Right renal pelvis (tissue), 4 donors: Measurements from ENCODE around the gene OR10A6. TPM values are rescaled to one million over a fixed set of nuclear protein-coding genes. Genes with fewer than 3 reads are reported as not detected.

Experiments
- DNase-seq, 4 donors: peaks; one replicate each; pipeline ENCODE4 v3.0.0-alpha.2; 2013; ENCODE audit warnings: low read depth in 4 of 4, low spot score in 3 of 4, missing footprints in 1 of 4
- polyA plus RNA-seq, 4 donors: library from polyadenylated mRNA; unstranded; fragments of 120-200 nt; gene quantifications; one replicate each; pipeline ENCODE4 v1.2.1, GENCODE V29; 2013; ENCODE audit not compliant: insufficient read length in 4 of 4

OR10A6 gene, protein sequence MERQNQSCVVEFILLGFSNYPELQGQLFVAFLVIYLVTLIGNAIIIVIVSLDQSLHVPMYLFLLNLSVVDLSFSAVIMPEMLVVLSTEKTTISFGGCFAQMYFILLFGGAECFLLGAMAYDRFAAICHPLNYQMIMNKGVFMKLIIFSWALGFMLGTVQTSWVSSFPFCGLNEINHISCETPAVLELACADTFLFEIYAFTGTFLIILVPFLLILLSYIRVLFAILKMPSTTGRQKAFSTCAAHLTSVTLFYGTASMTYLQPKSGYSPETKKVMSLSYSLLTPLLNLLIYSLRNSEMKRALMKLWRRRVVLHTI
- under 1 TPM in 1 of 4 donors, not detected in 3; 0.03 TPM for polyA plus RNA-seq

DNA sequence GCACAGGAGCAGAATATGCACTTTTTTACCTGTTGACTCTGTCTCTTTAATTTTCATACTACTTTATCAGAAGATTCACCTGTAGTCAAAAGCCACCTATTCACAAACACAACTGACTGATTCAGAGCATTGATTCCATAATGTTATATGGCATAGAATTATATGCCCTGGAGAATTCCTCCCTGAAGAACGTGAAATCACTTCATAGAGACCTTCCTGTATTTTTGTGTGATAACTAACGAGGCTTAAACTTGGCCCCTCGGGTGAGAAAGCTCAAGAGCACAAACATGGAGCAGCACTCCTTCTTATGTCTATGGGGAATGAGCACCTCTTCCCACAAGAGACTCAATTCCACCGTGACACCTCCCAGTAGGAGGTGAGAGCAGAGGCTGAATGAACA, at the start of gene OR10A6:
OR10A6 (minus strand) TSS at position 101 of the 400 bp plus-strand sequence. CDS start 2,606 bp downstream, outside the sequence.
- no peak for DNase-seq

- no peak for DNase-seq
Measured at GRCh38 chr11:7977232-7977917, 46.3 kb upstream of the OR10A6 start.

- DNase-seq, result no peak
Measured at GRCh38 chr11:7974668-7975067, 43.6 kb upstream of the OR10A6 start.

DNA sequence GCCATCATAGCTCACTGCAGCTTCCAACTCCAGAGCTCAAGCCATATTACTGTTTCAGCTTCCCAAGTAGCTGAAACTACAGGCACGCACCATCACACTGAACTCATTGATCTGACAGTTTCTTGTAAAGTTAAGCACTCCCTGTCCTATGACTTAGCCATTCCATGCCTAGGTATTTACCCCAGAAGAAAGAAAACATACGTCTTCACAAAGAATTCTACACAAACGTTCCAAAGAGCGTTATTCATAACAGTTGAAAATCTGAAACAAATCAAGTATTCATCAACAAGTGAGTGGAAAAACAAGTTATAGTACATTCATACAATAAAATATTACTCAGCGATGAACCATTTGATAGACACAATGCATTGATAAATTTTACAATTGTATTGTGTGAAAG, 41.9 kb upstream of the OR10A6 start:
- DNase-seq, result no peak

- DNase-seq, result no peak
Measured at GRCh38 chr11:7971846-7972245, 40.8 kb upstream of the OR10A6 start.

GRCh38 chr11:7969756-7970646, 38.9 kb upstream of the OR10A6 start:
- no peak for DNase-seq

DNA sequence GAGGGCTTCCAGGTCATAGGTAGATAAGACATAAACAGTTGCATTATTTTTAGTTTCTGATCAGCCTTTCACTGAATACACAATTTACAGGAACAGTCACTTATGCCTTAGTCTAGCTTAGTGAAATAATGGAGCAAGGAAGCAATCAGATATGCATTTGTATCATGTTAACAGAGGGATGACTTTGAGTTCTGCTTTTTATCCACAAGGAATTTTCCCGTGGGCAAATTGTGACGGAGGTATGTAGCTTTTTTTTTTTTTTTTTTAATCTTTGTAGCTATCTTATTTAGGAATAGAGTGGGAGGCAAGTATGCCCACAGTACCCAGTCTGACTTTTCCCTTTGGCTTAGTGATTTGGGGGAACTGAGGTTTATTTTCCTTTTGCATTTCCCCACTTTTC, 37.6 kb upstream of the OR10A6 start:
- DNase-seq, result no peak

- DNase-seq, result no peak
Measured at GRCh38 chr11:7967826-7968225, 36.8 kb upstream of the OR10A6 start.

DNA sequence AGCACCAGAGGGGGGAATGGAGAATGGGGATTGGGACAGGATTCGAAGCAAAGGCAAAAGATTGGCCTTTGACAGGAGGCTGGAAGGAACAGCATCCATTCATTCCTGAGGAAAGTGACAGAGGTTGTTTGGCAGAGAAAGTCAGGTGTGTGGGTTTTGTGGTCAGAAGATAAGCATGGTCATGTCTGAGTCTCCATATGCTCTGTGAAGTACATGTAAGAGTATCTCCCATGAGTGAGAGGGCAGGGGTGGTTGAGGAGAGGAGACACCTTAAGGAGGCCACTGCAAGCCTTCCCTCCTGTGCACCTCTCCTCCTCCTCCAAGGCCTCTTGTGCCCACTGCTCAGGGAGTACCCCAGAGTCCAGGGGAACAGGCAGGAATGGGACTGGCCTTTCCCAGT, 36.0 kb upstream of the OR10A6 start:
- DNase-seq, result no peak

DNA sequence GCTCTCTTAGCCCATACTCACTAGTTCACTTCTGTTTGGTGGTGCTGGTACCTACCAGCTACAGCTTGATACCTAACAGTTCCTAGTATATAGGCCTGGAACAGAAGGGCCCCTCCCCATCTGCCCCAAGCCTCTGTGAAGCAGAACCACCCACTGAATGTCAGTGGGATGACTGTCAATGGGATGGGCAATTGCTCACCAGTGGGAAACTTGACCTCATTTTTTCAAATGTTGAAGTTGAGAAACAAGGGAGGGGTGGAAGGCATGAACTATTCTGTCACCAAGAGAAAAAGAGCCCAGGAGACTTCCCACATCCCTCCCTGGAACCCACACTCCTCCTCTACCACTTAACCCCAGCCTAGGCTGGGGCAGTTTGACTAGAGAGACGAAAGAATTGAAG, 34.3 kb upstream of the OR10A6 start, which contains the start of gene NLRP10:
NLRP10 (minus strand) TSS at position 62 of the 400 bp plus-strand sequence. CDS start 1,952 bp downstream, outside the sequence.
- DNase-seq, result no peak

- no peak for DNase-seq
Measured at GRCh38 chr11:7964873-7965272, 33.8 kb upstream of the OR10A6 start.

GRCh38 chr11:7964261-7964660, 33.2 kb upstream of the OR10A6 start:
- no peak for DNase-seq

DNA sequence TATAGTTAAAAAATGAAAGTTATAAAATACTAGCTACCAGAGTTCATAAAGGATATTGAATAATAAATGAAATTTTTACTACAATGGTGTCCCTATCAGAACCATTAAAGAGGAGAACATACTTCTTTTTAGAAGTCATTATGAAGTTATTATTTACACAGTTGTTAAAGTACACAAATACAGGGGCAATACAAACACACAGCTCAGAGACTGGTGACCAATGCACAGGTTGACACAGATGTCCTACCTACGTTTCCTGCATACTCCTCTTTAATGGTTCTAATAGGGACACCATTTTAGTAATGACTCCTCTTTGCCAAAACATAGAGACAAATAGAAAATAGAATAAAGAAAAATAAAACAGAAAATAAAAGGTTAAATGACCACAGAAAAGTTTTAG, 24.1 kb upstream of the OR10A6 start:
- no peak for DNase-seq

DNA sequence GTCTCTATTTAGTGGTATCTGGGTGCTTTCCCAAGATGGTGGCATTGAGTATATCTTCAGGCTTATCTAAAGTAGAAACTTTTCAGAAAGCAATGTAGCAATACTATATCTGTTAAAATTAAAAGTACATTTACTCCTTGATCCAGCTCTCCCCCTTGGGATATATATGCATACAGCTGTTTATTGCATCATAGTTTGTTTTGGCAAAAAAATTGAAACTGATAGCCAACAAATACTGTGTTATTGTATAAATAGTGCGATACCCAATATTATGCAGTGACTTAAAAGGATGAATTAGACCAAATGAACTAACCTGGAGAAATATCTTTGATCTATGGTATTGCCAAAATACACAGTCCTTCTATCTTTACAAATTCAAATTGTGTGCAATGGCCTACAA, 18.9 kb upstream of the OR10A6 start:
- DNase-seq, result no peak

DNA sequence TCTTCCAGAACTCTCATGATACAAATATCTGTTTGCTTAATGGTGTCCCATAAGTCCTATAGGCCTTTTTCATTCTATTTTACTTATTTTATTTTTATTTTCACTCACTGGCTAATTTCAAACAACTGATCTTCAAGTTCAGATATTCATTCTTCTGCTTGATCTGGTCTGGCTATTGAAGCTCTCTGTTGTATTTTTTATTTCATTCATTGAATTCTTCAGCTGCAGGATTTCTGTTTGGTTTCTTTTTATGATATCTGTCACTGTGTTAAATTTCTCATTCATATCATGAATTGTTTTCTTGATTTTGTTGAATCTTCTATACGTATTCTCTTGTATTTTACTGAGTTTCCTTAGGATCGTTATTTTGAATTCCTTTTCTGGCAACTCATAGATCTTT, 13.1 kb upstream of the OR10A6 start:
- no peak for DNase-seq

- no peak for DNase-seq
Measured at GRCh38 chr11:7941608-7942007, 10.5 kb upstream of the OR10A6 start, which contains the start of gene OR10A3. Gene OR10A3, minus strand, starts transcription at chr11:7941708. Its CDS starts 2,188 bp downstream, at chr11:7939520.

- DNase-seq, result no peak
Measured at GRCh38 chr11:7941146-7941545, 10.1 kb upstream of the OR10A6 start.

- no peak for DNase-seq
Measured at GRCh38 chr11:7936615-7937014, 5.5 kb upstream of the OR10A6 start.

- no peak for DNase-seq
Measured at GRCh38 chr11:7927635-7928034, 3.4 kb downstream of the OR10A6 start.

- no peak for DNase-seq
Measured at GRCh38 chr11:7924536-7924935, 6.5 kb downstream of the OR10A6 start.

DNA sequence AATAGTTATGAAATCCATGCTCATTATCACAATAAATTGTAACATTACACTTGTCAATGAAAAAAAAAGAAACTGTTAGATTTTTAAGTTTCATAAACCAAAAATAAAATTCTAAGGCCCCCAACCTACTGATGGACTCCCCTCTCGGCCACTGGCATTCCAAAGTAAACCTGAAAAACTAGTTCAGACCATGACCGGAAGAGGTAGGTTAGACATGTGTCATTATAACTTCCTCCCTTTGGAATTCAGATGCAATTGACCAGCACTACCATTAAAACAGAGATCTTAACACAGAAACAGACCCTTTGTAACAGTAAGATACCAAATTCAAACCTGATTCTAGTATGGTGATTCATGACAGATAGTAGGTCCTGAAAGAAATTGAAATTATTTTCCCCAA, 12.9 kb downstream of the OR10A6 start:
- no peak for DNase-seq
